ENCODE measurements around the gene STOML2. TPM values are rescaled to one million over a fixed set of nuclear protein-coding genes. Genes with fewer than 3 reads are reported as not detected.
A peak's percentile ranks its signal among the peaks of the same experiment; 100 is the strongest.

Gene STOML2
- total and polyA plus RNA-seq, 9 of the 15 experiments (the other 6 are each of a cell fraction or from before 2014, with no cell fraction given) = 110 to 220 (median 174) TPM

DNA sequence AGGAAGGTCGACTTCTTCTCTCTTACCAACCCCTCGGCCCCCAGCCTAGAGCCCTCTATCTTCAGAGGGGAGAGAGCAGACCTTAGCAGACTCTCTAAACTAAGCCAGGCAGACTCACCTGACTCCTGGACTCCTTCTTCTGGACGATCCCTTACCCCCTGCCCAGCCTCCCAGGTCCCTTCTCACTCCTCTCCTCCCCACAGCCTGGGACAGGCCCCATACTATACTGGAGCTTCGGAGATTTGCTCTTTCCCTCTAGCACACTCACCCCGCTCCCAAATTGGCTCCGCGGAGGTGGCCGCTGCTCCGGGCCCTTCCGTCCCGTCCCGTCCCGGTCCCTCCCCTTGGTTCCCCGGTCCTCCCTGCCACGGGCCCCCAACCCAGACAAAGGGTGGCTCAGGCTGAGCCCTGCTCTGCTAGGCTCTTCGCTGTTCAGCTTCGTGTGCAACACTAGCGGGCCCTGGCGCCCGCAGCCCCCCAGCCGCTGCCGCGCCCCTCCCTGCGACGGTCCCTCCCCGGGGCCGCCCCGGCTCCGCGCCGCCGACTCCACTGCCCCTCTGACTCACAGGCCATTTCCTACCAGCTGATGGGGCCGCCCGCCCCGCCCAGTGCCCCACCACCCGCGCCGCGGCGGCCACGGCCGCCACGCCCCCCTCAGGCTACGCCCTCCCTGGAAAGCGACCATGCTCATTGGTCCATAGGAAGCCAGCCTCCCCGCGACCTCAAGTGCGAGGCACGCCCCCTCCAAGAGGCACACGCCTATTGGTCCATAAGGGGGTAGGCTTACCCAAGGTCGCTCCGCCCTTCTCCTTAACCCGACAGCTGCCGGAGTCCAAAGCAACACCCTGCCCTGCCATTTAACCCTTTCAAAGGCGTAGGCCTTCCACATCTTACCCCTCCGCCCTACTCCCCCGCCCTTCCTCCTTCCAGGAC is 8.3 kb upstream of the STOML2 start (continued):
- TF ChIP-seq, protein P1, sequence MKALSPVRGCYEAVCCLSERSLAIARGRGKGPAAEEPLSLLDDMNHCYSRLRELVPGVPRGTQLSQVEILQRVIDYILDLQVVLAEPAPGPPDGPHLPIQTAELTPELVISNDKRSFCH (CRISPR knock-in tag; IDR thresholded peaks at IDR 0.05) = no peak
- TF ChIP-seq, protein P1 (tag; IDR thresholded peaks at IDR 0.05) = no peak
- TF ChIP-seq ZNF696 (CRISPR knock-in tag; conservative IDR thresholded peaks at IDR 0.05) = no peak
- TF ChIP-seq SMARCA4 (IDR thresholded peaks at IDR 0.05) = no peak
- no peak for TF ChIP-seq ZNF140 (CRISPR knock-in tag; IDR thresholded peaks at IDR 0.05)
- no peak for TF ChIP-seq ZNF778 (CRISPR knock-in tag; IDR thresholded peaks at IDR 0.05)
- peak; percentile 61 for TF ChIP-seq CCNT2 (IDR thresholded peaks at IDR 0.05; ENCODE audit: borderline replicate concordance, extremely low read depth, insufficient read length, low read depth, low read length)
- no peak for TF ChIP-seq KAT7 (CRISPR knock-in tag; IDR thresholded peaks at IDR 0.05; ENCODE audit: borderline replicate concordance)
- peak in 1 of 2 experiments; percentile 24; a peak in 1 of 4 replicates for TF ChIP-seq HDAC1 (IDR thresholded peaks at IDR 0.05)
- TF ChIP-seq, protein P2, sequence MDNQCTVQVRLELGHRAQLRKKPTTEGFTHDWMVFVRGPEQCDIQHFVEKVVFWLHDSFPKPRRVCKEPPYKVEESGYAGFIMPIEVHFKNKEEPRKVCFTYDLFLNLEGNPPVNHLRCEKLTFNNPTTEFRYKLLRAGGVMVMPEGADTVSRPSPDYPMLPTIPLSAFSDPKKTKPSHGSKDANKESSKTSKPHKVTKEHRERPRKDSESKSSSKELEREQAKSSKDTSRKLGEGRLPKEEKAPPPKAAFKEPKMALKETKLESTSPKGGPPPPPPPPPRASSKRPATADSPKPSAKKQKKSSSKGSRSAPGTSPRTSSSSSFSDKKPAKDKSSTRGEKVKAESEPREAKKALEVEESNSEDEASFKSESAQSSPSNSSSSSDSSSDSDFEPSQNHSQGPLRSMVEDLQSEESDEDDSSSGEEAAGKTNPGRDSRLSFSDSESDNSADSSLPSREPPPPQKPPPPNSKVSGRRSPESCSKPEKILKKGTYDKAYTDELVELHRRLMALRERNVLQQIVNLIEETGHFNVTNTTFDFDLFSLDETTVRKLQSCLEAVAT (IDR thresholded peaks at IDR 0.05) = no peak
- no peak for TF ChIP-seq PHTF2 (CRISPR knock-in tag; IDR thresholded peaks at IDR 0.05)
- TF ChIP-seq RBFOX2 (IDR thresholded peaks at IDR 0.05; ENCODE audit: low read depth, low read length) = peak; percentile 69
- peak; percentile 63 for TF ChIP-seq HNRNPK (IDR thresholded peaks at IDR 0.05; ENCODE audit: low read depth, low read length, poor library complexity, severe bottlenecking)
- TF ChIP-seq, protein P3, sequence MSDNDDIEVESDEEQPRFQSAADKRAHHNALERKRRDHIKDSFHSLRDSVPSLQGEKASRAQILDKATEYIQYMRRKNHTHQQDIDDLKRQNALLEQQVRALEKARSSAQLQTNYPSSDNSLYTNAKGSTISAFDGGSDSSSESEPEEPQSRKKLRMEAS (CRISPR knock-in tag; IDR thresholded peaks at IDR 0.05) = no peak
- peak in 1 of 3 experiments; percentile 16 for TF ChIP-seq YY1 (IDR thresholded peaks at IDR 0.05; ENCODE audit: borderline replicate concordance in 1 of 3, control insufficient read depth in 1 of 3, extremely low read depth in 1 of 3, insufficient read depth in 3 of 3, insufficient read length in 1 of 3, insufficient replicate concordance in 2 of 3, low read depth in 1 of 3, low read length in 2 of 3)
- TF ChIP-seq ZNF583 (CRISPR knock-in tag; IDR thresholded peaks at IDR 0.05) = no peak
- TF ChIP-seq, protein P4, sequence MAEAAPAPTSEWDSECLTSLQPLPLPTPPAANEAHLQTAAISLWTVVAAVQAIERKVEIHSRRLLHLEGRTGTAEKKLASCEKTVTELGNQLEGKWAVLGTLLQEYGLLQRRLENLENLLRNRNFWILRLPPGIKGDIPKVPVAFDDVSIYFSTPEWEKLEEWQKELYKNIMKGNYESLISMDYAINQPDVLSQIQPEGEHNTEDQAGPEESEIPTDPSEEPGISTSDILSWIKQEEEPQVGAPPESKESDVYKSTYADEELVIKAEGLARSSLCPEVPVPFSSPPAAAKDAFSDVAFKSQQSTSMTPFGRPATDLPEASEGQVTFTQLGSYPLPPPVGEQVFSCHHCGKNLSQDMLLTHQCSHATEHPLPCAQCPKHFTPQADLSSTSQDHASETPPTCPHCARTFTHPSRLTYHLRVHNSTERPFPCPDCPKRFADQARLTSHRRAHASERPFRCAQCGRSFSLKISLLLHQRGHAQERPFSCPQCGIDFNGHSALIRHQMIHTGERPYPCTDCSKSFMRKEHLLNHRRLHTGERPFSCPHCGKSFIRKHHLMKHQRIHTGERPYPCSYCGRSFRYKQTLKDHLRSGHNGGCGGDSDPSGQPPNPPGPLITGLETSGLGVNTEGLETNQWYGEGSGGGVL (CRISPR knock-in tag; IDR thresholded peaks at IDR 0.05) = no peak
- TF ChIP-seq, protein P5, sequence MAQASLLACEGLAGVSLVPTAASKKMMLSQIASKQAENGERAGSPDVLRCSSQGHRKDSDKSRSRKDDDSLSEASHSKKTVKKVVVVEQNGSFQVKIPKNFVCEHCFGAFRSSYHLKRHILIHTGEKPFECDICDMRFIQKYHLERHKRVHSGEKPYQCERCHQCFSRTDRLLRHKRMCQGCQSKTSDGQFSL (CRISPR knock-in tag; IDR thresholded peaks at IDR 0.05) = no peak
- TF ChIP-seq, protein P5 (tag; IDR thresholded peaks at IDR 0.05) = no peak
- TF ChIP-seq, protein P6, sequence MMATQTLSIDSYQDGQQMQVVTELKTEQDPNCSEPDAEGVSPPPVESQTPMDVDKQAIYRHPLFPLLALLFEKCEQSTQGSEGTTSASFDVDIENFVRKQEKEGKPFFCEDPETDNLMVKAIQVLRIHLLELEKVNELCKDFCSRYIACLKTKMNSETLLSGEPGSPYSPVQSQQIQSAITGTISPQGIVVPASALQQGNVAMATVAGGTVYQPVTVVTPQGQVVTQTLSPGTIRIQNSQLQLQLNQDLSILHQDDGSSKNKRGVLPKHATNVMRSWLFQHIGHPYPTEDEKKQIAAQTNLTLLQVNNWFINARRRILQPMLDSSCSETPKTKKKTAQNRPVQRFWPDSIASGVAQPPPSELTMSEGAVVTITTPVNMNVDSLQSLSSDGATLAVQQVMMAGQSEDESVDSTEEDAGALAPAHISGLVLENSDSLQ (IDR thresholded peaks at IDR 0.05) = peak; percentile 37; the same call in 1 of the 2 replicates
